ENCODE data around the gene USP53.

- TF ChIP-seq ZSCAN4 (tag by site-specific recombination; IDR thresholded peaks at IDR 0.05) = no peak
- no peak for TF ChIP-seq TRIM28 (IDR thresholded peaks at IDR 0.05; ENCODE audit: borderline replicate concordance, low read length)
- no peak for TF ChIP-seq ZNF292 (tag by site-specific recombination; IDR thresholded peaks at IDR 0.05; ENCODE audit: borderline replicate concordance, low read depth)
- no peak for TF ChIP-seq CTCF (tag by site-specific recombination; IDR thresholded peaks at IDR 0.05)
- no peak for TF ChIP-seq ZNF510 (tag by site-specific recombination; IDR thresholded peaks at IDR 0.05; ENCODE audit: insufficient replicate concordance)
- no peak for TF ChIP-seq ZNF311 (tag by site-specific recombination; IDR thresholded peaks at IDR 0.05; ENCODE audit: borderline replicate concordance)
- no peak for TF ChIP-seq REST (tag by site-specific recombination; IDR thresholded peaks at IDR 0.05)
- no peak for TF ChIP-seq RBAK (tag by site-specific recombination; IDR thresholded peaks at IDR 0.05)
- no peak for TF ChIP-seq ZNF549 (tag by site-specific recombination; IDR thresholded peaks at IDR 0.05)
- no peak for TF ChIP-seq SALL2 (tag by site-specific recombination; IDR thresholded peaks at IDR 0.05; ENCODE audit: borderline replicate concordance)
These were observed 74.0 kb downstream of the USP53 start for GRCh38 chr4:119286377-119287002.
